GM12872 (cell line): ENCODE data around the gene EPB41L4B.

Source experiments
- TF ChIP-seq, protein P1 (sequence below): IDR thresholded peaks from 3 replicates; pipeline ENCODE4 v1.5.1; 2011; ENCODE audit warnings: low read depth, mild to moderate bottlenecking, low read length, moderate library complexity; ENCODE audit not compliant: insufficient read depth

Gene EPB41L4B

DNA sequence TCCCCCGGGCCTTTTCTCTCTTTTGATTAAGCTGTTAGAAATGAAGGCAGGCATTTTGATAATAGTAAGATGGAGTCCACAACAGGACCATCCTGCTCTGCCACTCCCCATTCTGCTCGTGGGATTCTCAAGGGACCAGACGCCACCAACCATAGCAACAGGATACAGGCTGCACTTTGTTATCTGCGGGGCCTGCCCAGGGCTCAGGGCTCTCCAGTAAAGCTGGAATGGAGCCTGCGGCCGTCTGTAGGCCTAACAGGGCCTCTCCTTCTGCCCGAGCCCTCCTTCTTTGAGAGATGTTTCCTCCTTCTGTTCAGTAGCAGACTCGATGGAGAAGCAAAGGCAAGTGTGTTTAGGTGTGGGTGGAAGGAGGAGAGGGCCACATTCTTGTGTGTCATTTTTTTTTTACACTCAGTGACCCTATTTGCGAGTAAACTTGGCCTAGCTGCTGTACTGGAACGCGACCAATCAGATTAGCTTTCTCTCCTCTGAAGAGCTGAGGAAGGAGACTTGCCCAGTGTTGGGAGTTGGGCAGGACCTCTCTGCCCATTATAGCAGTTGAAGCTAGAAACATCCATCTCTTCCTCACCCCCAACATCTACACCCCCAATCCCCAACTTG lies 8.9 kb upstream of the EPB41L4B start:
- TF ChIP-seq, protein P1, sequence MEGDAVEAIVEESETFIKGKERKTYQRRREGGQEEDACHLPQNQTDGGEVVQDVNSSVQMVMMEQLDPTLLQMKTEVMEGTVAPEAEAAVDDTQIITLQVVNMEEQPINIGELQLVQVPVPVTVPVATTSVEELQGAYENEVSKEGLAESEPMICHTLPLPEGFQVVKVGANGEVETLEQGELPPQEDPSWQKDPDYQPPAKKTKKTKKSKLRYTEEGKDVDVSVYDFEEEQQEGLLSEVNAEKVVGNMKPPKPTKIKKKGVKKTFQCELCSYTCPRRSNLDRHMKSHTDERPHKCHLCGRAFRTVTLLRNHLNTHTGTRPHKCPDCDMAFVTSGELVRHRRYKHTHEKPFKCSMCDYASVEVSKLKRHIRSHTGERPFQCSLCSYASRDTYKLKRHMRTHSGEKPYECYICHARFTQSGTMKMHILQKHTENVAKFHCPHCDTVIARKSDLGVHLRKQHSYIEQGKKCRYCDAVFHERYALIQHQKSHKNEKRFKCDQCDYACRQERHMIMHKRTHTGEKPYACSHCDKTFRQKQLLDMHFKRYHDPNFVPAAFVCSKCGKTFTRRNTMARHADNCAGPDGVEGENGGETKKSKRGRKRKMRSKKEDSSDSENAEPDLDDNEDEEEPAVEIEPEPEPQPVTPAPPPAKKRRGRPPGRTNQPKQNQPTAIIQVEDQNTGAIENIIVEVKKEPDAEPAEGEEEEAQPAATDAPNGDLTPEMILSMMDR = no peak

DNA sequence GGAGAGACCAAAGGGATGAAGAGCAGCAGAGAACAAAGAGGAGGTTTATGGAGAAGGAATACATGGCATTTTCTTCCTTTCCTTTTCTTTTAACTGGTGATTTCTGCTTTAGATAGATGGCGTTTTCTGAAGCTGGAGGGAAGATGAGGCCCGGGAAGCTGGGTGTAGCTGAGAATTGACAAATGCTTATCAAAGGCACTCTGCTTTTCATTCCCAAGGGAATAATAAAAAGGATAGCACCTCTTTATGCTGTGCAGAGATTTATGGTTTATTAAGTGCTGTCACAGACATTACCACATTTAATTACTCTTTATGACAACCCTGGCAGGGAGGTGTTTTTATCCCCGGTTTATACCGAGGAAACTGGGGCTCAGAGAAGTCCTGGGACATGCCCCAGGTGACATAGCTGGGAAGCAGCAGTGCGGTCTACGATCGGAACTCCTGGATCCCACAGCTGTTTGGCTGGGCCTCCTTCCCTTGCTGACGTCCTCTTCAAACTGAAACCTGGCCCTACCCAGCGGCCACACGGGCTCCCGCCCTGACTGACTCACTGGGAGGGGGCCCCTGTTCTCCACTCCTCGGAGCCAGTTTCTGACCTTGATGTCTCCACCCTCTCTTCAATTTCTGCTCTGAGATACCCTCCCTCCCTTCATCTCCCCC lies 8.2 kb upstream of the EPB41L4B start:
- TF ChIP-seq, protein P1 = no peak

DNA sequence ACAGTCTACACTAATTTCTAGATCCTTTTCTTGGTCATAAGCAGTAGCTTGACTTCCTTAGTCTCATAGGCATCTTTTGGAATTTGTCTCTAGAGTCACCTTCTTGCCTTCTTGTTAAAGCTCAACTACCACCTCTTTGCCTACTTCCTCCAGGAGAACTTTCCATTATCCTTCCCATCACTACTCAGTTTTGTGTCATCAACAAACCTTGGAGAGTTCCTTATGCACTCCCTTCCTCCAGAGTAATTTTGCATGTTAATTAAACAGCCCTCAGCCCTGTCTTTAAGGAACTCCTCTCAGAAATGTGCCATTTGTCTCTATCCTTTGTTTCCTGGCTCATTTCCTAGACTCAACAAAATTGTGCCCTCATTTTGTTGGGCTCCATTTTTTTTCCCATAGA lies 4.2 kb upstream of the EPB41L4B start:
- TF ChIP-seq, protein P1 = no peak

DNA sequence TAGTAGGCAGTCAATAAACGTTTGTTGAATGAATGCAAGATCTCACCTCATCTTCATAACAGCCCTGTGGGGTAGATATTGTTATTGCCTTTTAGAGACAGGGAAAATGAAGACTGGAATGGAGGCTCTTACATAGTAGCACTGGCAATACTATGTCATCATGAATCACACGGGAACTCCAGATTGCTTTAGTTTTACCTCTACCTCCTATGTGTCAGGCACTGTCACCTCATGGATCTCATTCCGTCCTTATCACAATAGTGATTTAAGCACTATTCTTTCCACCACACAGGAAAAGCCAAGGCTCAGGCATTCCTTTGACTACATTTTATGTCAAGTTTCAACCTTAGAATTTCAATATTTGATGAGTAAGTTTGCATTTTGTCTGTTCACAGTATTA lies 2.9 kb upstream of the EPB41L4B start:
- TF ChIP-seq, protein P1 = no peak

DNA sequence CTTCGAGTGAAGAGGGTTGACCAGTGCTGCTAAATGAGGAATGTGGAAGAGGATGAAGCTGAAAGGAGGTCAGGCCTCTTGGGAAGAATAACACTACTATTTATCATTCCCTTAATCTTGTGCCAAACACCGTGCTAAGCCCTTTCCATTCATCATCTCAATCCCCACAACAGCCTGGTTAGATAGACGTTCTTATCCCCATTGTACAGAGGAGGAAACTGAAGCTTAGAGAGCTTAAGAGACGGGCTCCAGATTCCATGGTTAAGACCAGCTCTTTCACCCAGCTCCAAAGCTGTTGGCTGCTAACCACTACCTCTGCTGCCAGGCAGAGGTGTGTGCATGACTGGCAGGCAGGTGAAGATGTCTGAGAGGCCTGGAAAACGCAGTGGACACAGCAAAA lies 868 bp upstream of the EPB41L4B start:
- TF ChIP-seq, protein P1 = no peak

DNA sequence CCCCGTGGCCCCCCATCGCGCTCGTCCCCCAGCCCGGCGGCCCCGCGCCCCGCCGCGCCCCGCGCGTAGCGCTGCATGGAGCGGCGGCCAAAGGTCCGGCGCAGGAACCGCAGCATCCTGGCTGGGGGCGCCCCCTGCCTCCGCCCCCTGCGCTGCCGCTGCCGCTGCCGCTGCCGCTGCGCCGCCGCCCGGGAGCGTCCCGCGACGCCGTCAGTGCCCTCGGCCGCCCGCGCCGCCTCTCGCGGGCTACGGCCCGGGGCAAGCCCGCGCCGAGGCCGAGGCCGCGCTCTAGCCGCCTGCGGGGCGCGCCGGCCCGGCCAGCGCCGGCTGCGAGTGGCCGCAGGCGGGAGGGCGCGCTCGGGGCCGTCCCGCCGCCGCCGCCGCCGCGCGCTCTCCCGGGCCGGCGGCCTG lies 523 bp downstream of the EPB41L4B start:
- TF ChIP-seq, protein P1 = no peak

DNA sequence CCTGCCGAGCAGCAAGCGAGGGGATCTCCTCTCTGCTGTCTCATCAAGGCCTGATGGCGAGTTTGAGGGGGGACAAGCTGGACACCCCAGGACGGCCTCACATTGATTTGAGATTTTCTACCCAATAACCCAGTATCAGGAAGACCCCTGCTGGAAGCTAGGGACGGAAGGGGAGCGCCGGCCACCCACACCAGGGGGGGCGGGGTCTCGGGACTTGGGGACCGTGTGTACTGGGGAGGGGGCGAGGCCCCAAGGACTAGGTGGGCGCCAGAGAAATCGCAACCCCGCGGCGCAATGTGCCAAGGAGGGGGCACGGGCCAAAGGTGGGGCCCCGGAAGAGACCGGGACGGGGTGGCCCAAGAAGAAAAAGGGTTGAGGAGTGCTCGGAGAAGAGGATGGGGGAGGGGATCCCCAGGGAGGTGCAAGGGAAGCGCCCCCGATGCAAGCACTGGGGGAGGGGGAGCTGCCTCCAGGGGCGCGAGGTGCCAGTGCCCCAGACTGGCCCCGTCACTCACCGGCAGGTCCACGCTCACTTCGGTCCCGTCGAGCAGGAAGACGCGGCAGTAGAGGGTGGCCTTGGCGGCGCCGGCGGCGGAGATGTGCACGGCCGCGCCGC lies 1.1 kb downstream of the EPB41L4B start:
- TF ChIP-seq, protein P1 = no peak
